GM12892 (cell line): ENCODE results near the gene MYBPC2.
"Not testable (repeated sequence)": the region's sequence is repeated elsewhere in the genome, so short reads cannot be mapped to it uniquely, and the experiment has no call there.

Source experiments
- DNase-seq: peaks from one replicate; pipeline ENCODE4 v3.0.0; 2011; ENCODE audit not compliant: insufficient read length
- FAIRE-seq: peaks from 2 replicates; lab custom pipeline; 2011; peaks lifted over from hg19 to GRCh38; lab: Jason Lieb, UNC
- POLR2A ChIP-seq: IDR thresholded peaks from 2 replicates; pipeline ENCODE4 v1.6.1; 2011; ENCODE audit warnings: low read depth, low read length, control low read depth
- POLR2AphosphoS5 ChIP-seq: IDR thresholded peaks from 2 replicates; pipeline ENCODE4 v1.6.1; 2011; ENCODE audit warnings: low read depth, low read length, control low read depth
- TAF1 ChIP-seq: IDR thresholded peaks from 2 replicates; pipeline ENCODE4 v1.6.1; 2011; ENCODE audit warnings: low read depth, mild to moderate bottlenecking, control low read depth, low read length, borderline replicate concordance

MYBPC2 gene

DNA sequence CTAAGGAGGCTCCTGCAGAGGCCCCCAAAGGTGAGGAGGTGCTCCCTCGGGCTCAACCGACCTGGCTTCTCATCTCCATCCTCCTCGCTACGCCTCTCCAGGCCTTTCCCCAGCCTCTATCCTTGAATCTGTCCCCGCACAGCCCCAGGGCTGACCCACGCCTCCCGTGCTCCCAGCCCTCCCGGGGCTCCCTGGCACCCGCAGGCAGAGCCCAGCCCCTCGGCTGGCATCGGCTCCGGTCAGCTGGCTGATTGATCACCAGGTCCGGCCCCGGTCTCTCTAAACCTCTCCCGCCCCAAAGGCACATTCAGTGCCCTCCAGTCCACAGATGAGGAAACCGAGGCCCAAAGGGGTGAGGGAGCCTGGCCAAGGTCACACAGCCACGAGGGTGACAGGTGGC is 2.5 kb downstream of the MYBPC2 start:
- FAIRE-seq (no peak), DNase-seq (no peak)
- no peak for TF ChIP-seq POLR2A
- no peak for TF ChIP-seq TAF1
- TF ChIP-seq POLR2AphosphoS5, result no peak

DNA sequence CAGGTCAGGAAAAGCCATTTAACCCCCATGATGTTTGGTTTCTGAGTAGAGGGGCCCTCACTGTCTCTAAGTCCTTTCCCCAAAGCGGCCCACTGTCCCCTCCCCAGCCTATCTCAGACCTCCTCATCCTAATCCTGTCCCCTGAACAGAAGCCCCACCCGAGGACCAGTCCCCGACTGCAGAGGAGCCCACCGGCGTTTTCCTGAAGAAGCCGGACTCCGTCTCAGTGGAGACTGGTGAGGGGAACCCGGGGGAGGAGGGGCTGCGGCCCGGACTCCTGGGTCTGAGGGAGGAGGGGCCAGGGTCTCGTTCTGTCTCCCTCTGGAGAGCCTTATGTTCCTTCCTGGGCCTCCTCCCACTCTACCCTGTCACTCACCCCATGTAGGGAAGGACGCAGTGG is 2.9 kb downstream of the MYBPC2 start:
- DNase-seq (no peak), FAIRE-seq (no peak)
- TF ChIP-seq POLR2AphosphoS5 (no peak), POLR2A (no peak), TAF1 (no peak)

DNA sequence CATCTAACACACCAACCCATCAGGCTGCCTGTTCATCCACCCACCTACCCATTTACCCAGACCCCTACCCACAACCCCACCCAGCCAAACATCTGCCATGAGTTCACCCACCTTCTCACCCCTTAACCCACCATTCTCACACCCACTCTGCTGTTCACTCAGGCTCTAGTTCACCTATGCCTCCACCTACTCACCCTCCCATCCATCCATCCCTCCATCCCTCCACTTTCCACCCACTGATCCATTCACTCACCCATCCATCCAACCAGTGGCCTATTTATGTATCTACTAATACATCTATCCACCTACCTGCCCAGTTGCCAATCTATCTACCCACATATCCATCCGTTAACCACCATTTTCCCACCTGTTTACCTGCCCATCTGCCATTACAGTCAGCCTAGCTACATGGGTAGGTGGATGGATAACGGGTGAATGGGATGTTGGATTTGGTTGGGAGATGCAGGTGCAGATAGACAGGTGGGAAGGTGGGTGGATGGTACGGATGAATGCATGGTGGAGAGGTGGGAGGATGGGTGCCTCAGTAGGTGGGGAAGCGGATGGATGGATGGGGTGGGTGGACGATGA is 5.3 kb downstream of the MYBPC2 start:
- DNase-seq, result no peak
- no peak for FAIRE-seq
- TF ChIP-seq POLR2A (no peak), TAF1 (no peak), POLR2AphosphoS5 (no peak)

DNA sequence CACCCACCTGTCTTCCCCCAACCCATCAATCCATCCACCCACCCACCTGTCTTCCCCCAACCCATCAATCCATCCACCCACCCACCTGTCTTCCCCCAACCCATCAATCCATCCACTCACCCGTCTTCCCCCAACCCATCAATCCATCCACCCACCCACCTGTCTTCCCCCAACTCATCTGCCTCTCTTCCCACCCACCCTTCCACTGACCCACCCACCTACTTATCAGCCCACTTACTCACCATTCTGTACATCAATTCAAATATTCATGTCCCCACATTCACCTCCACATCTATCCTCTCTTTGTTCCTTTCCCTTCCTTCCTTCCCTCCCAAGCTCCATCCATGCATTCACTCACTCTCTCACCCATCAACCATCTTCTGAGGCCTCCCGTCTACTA is 6.4 kb downstream of the MYBPC2 start:
- DNase-seq, FAIRE-seq: not testable (repeated sequence)

DNA sequence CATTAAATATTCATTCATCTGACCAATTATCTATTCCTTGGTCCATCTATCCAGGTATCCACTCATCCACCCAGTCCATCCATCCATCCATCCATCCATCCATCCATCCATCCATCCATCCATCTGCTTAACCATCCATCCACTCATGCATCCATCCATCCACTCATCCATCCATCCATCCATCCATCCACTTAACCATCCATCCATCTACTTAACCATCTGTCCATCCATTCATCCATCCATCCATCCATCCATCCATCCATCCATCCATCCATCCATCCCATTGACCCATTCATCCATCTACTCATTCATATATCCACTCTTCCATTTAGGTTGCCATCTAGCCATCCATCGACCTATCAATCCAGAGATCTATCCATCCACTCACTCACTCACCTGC is 11.4 kb downstream of the MYBPC2 start:
- TF ChIP-seq POLR2A (no peak), TAF1 (no peak), POLR2AphosphoS5 (no peak)
- FAIRE-seq, result no peak
- no peak for DNase-seq

DNA sequence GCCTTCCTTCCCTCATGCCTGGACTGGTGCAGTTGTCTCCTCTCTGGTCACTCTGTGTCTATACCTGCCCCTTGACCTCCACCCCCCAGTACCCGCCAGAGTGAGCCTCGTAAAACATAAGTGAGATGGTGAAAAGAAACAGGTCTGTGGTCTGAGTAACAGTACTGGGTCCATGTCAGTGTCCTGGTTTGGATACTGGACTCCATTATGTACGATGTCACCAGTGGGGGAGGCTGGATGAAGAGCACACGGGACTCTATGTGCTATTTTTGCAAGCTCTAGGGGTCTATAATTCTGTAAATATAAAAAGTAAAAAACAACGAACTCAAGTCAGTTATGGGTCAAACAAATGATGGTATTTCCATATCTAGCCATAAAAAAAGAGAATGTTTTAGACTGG is 14.4 kb downstream of the MYBPC2 start:
- TF ChIP-seq TAF1 (no peak), POLR2A (no peak), POLR2AphosphoS5 (no peak)
- DNase-seq (no peak), FAIRE-seq (no peak)

DNA sequence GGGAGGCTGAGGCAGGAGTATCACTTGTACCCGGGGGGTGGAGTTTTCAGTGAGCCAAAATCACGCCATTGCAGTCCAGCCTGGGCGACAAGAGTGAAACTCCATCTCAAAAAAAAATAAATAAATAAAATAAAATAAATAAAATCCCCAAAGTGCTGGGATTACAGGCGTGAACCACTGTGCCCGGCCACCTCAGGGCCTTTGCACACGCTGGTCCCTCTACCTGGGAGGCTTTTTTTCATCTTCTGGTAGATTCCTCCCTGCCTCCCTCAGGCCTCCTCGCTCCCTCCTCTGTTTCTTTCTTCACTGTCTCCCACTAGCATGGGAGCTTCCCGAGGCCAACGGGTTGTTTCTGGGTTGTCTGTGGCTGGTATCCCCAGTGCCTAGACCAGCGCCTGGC is 15.1 kb downstream of the MYBPC2 start:
- no peak for DNase-seq
- FAIRE-seq, result no peak
- TF ChIP-seq POLR2A (no peak), TAF1 (no peak), POLR2AphosphoS5 (no peak)

DNA sequence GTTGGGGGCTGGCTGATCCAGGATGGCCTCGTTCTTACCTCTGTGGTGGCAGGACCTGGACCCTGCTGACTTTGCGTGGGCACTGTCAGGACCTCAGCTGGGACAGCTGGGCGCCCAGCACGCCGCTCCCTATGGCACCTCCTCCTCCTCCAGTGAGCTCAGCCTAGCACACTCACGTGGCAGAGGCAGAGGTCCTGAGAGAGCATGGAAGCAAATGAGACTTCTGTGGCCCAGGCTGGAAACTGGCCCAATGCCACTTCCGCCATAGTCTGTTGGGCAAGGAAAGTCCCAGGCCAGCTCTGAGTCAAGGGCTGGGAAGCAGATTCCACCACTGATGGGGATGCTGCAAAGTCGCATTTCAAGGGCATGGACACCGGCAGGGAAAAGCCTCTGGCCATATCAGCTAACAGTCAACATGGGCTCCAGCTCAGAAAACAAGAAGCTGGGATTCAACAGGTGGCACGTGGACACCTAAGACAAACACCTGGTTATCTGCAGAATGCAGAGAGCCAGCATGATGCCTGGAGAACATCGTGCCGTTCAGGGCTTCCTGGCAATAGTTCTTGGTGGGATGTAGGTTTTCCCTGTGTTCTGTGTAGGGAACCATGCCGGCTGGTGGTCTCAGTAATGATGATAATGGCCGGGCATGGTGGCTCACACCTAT is 16.7 kb downstream of the MYBPC2 start:
- no peak for DNase-seq
- TF ChIP-seq POLR2AphosphoS5 (no peak), TAF1 (no peak), POLR2A (no peak)
- no peak for FAIRE-seq

DNA sequence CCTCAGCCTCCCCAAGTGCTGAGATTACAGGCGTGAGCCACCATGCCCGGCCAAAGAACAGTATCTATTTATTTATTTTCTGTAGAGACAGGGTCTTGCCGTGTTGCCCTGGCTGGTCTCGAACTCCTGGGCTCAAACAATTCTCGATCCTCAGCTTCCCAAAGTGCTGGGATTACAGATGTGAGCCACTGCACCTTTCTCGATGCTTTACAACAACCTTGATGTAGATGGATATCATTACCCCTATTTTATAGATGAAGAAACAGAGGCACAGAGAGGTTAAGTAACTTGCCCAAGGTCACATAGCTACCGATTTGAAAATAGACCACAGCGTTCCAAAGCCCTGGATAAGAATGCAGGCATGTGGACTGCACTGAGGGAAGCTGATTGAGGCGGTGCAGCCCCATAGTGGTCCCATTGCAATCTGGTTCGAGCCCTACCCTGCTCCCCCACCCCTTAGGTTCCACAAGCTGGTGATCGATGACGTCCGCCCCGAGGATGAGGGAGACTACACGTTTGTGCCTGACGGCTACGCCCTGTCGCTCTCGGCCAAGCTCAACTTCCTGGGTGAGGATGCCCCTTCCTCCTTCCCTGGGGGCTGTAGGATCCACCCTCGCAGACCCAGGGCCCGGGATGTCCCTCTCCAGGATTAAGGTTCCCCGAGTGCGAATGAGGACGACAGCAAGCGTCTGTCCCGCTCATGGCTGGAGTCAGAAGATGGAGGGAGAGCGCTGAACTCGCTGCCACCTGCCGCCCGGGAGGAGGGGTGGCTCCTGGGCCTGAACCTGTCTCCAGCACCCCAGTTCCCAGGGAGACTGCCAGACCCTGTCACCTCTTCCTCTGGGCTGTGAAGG is 17.9 kb downstream of the MYBPC2 start:
- FAIRE-seq, result no peak

DNA sequence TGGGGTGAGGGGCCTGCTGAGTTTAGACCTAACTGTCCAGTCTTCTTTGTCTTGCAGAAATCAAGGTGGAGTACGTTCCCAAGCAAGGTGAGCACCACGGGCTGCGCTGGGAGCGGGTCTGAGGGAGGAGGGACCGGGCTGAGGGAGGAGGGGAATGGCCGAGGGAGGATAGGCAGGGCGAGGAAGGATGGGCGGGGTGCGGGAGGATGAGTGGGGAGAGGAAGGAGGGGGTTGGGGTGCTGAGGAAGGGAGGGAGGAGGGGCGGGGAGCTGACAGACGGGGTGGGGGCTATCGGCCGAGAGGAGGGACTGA is 18.5 kb downstream of the MYBPC2 start:
- TF ChIP-seq POLR2A (no peak), POLR2AphosphoS5 (no peak), TAF1 (no peak)
- no peak for DNase-seq
- no peak for FAIRE-seq

More for the DNA sequence above, 17.9 kb downstream of the MYBPC2 start:
- TF ChIP-seq TAF1, result no peak
- TF ChIP-seq POLR2A, result no peak
- no peak for TF ChIP-seq POLR2AphosphoS5
- DNase-seq, result no peak

DNA sequence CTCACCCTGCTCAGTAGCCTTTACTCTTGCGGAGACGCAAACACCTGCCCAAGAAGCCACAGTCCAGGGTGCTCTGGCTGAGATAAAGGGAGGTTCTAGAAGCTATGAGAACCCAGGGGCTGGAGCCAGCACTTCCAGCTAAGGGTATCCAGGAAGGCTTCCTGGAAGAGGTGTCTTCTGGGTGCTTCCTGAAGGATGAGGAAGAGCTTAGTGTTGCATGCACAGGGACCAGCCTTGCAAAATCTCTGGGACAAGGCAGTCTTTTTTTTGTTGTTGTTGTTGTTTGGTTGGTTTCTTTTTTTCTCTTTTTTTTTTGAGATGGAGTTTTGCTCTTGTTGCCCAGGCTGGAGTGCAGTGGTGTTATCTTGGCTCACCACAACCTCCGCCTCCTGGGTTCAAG is 20.6 kb downstream of the MYBPC2 start:
- FAIRE-seq, result no peak
- DNase-seq, result no peak
- no peak for TF ChIP-seq TAF1
- TF ChIP-seq POLR2A, result no peak
- TF ChIP-seq POLR2AphosphoS5, result no peak

DNA sequence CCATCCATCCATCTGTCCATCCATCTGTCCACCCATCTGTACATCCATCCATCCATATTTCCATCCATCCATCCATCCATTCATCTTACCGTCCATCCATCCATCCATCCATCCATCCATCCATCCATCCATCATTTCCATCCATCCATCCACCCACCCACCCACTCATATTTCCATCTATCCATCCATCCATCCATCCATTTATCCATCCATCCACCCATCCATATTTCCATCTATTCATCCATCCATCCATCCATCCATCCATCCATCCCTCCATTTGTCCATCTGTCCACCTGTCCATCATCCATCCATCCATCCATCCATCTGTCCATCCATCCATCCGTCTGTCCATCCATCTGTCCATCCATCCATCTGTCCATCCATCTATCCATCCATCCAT is 23.3 kb downstream of the MYBPC2 start:
- no peak for TF ChIP-seq TAF1
- no peak for TF ChIP-seq POLR2A
- TF ChIP-seq POLR2AphosphoS5, result no peak
- no peak for FAIRE-seq
- DNase-seq, result no peak

DNA sequence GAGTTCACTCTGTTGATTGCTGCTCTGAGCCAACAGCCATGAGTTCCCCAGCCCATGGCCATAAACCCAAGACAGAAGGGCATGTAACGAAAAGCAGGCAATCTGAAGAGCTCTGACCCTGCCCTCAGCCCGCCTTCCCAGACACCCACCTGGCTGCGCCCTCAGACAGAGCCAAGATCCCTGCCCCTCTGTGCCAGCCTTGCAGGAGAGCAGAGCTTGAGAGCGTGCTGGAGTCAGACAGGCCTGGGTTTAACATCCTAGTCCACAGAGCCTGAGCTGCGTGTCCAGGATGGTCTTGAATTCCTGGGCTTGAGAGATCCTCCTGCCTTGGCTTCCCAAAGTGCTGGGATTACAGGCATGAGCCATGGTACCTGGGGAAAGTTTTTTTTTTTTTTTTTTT is 24.6 kb downstream of the MYBPC2 start:
- TF ChIP-seq TAF1, result no peak
- TF ChIP-seq POLR2AphosphoS5, result no peak
- no peak for TF ChIP-seq POLR2A
- FAIRE-seq, result no peak

More for the DNA sequence above, 24.6 kb downstream of the MYBPC2 start:
- no peak for DNase-seq
